HCT116 (cell line): ENCODE measurements around the gene ABCA9. TPM values are rescaled to one million over a fixed set of nuclear protein-coding genes. Genes with fewer than 3 reads are reported as not detected.

Source experiments
- ATAC-seq: fragments of 200-7000 bp; cut with Tn5 transposase; 2 replicates; pipeline ENCODE4 v1.9.1; 2020; ENCODE audit warnings: mild to moderate bottlenecking, moderate library complexity
- BruUV-seq: library from RNA; stranded (reverse); fragments of 400-500 nt; replicated peaks from 2 replicates; lab custom pipeline; 2021; lab: Mats Ljungman, UMichigan
- CTCF ChIA-PET: fragments of 300-600 bp; sonication (Branson Sonifier 250); formaldehyde crosslinking; loops from one replicate; lab custom pipeline; 2021; ENCODE audit warnings: antibody characterized with exemption; lab: Charles Lee
- POLR2A ChIA-PET: fragments of 300-600, 350-600 bp; sonication (Branson Sonifier 250); formaldehyde crosslinking; loops from one replicate; lab custom pipeline; 2021; ENCODE audit warnings: antibody characterized with exemption; lab: Charles Lee
- RAD21 ChIA-PET, 2 experiments: fragments of 300-600 bp; sonication (Branson Sonifier 250); formaldehyde crosslinking; loops; one replicate each; lab custom pipeline; 2023; ENCODE audit warnings: low total read pairs in 2 of 2; ENCODE audit not compliant: uncharacterized antibody in 2 of 2, unreplicated experiment in 2 of 2, low non-redundant PET in 1 of 2; lab: Charles Lee
- DNase-seq: peaks from one replicate; pipeline ENCODE4 v3.0.0-alpha.2; 2010; ENCODE audit warnings: low read depth, low spot score
- H2AFZ ChIP-seq: fragments of 200-600 bp; shearing (Covaris generic), sonication (generic); 2 replicates; pipeline ENCODE4 v1.6.1; 2017; ENCODE audit warnings: low read depth, mixed run types, mixed read lengths, antibody characterized with exemption, low read length; ENCODE audit not compliant: poor library complexity, severe bottlenecking
- H3K27ac ChIP-seq: 2 replicates; pipeline ENCODE4 v1.5.1; 2012; ENCODE audit warnings: low read depth, low read length
- H3K27me3 ChIP-seq: fragments of 200-600 bp; sonication (generic); 2 replicates; pipeline ENCODE4 v1.6.1; 2016; ENCODE audit warnings: mixed run types, low read length, mixed read lengths; ENCODE audit not compliant: insufficient read depth
- H3K36me3 ChIP-seq, 2 experiments: fragments of 200-500 bp in 1 of 2; fragments of 200-600 bp in 1 of 2; sonication (Bioruptor generic) in 1 of 2; sonication (generic) in 1 of 2; 2 replicates each; pipeline versions ENCODE4 v1.5.1 to v1.6.1; 2014 to 2016; ENCODE audit warnings: low read length in 2 of 2, inconsistent platforms in 1 of 2, mixed read lengths in 1 of 2, mixed run types in 1 of 2; ENCODE audit not compliant: insufficient read depth in 2 of 2, control insufficient read depth in 1 of 2
- H3K4me1 ChIP-seq, 2 experiments: fragments of 200-600 bp in 1 of 2; sonication (generic) in 1 of 2; 2 replicates each; pipeline versions ENCODE4 v1.5.1 to v1.6.1; 2012 to 2017; ENCODE audit warnings: low read length in 2 of 2, inconsistent platforms in 1 of 2, mild to moderate bottlenecking in 1 of 2, mixed read lengths in 1 of 2, mixed run types in 1 of 2, moderate library complexity in 1 of 2; ENCODE audit not compliant: insufficient read depth in 2 of 2, control insufficient read depth in 1 of 2
- H3K4me2 ChIP-seq: fragments of 200-600 bp; sonication (generic); 2 replicates; pipeline ENCODE4 v1.6.1; 2017; ENCODE audit warnings: mixed run types, low read length, mixed read lengths
- H3K4me3 ChIP-seq, 2 experiments: fragments of 200-600 bp in 1 of 2; sonication (generic) in 1 of 2; replicated peaks in 1 of 2; 2 replicates each; pipeline ENCODE4 v1.5.1; 2011 to 2016; ENCODE audit warnings: low read length in 2 of 2, control low read depth in 1 of 2, low read depth in 1 of 2, mild to moderate bottlenecking in 1 of 2, mixed read lengths in 1 of 2, mixed run types in 1 of 2
- H3K79me2 ChIP-seq: fragments of 200-600 bp; sonication (generic); 2 replicates; pipeline ENCODE4 v1.6.1; 2017; ENCODE audit warnings: mild to moderate bottlenecking, mixed run types, low read length, moderate library complexity, mixed read lengths; ENCODE audit not compliant: insufficient read depth
- H3K9ac ChIP-seq: fragments of 200-600 bp; sonication (generic); 2 replicates; pipeline ENCODE4 v1.6.1; 2016; ENCODE audit warnings: low read length, mixed read lengths
- H3K9me2 ChIP-seq: fragments of 200-600 bp; sonication (generic), shearing (Covaris generic); 2 replicates; pipeline ENCODE4 v1.6.1; 2017; ENCODE audit warnings: mixed run types, mild to moderate bottlenecking, moderate library complexity; ENCODE audit not compliant: insufficient read depth
- H3K9me3 ChIP-seq, 2 experiments: fragments of 200-500 bp in 1 of 2; fragments of 200-600 bp in 1 of 2; sonication (Bioruptor generic) in 1 of 2; sonication (generic) in 1 of 2; 2 replicates each; pipeline ENCODE4 v1.6.1; 2014 to 2017; ENCODE audit warnings: low read length in 2 of 2, mixed read lengths in 2 of 2, inconsistent platforms in 1 of 2, low read depth in 1 of 2, mild to moderate bottlenecking in 1 of 2, mixed run types in 1 of 2, moderate library complexity in 1 of 2; ENCODE audit not compliant: control insufficient read depth in 1 of 2, insufficient read depth in 1 of 2
- H4K20me1 ChIP-seq: fragments of 200-600 bp; sonication (generic), shearing (Covaris generic); 2 replicates; pipeline ENCODE4 v1.6.1; 2017; ENCODE audit warnings: mixed run types, mild to moderate bottlenecking, moderate library complexity; ENCODE audit not compliant: insufficient read depth
- ATF3 ChIP-seq: IDR thresholded peaks from 2 replicates; pipeline ENCODE4 v1.6.1; 2012
- CBX3 ChIP-seq: IDR thresholded peaks from 2 replicates; pipeline ENCODE4 v1.6.1; 2012; ENCODE audit warnings: low read depth
- CTCF ChIP-seq, 3 experiments: fragments of 200-600 bp in 1 of 3; sonication (generic) in 1 of 3; IDR thresholded peaks in 2 of 3; conservative IDR thresholded peaks in 1 of 3; 2 replicates each; pipeline ENCODE4 v1.5.1; 2012 to 2017; ENCODE audit warnings: low read depth in 2 of 3, low read length in 2 of 3, antibody characterized with exemption in 1 of 3, borderline replicate concordance in 1 of 3, control low read depth in 1 of 3, mild to moderate bottlenecking in 1 of 3, mixed read lengths in 1 of 3, mixed run types in 1 of 3, moderate library complexity in 1 of 3; ENCODE audit not compliant: insufficient read depth in 1 of 3
- EGR1 ChIP-seq: IDR thresholded peaks from 2 replicates; pipeline ENCODE4 v1.6.1; 2012; ENCODE audit warnings: low read depth
- EZH2 ChIP-seq: fragments of 200-600 bp; sonication (generic); IDR thresholded peaks from 2 replicates; pipeline ENCODE4 v1.6.1; 2017; ENCODE audit warnings: antibody characterized with exemption, mixed run types
- EZH2phosphoT487 ChIP-seq: fragments of 200-600 bp; IDR thresholded peaks from 2 replicates; pipeline ENCODE4 v1.6.1; 2018; ENCODE audit warnings: antibody characterized with exemption, borderline replicate concordance
- FOSL1 ChIP-seq: IDR thresholded peaks from 2 replicates; pipeline ENCODE4 v1.6.1; 2012; ENCODE audit warnings: low read depth
- JUND ChIP-seq: IDR thresholded peaks from 2 replicates; pipeline ENCODE4 v1.6.1; 2012
- MAX ChIP-seq: IDR thresholded peaks from 2 replicates; pipeline ENCODE4 v1.6.1; 2012
- POLR2A ChIP-seq: IDR thresholded peaks from 2 replicates; pipeline ENCODE4 v1.7.0; 2011; ENCODE audit warnings: borderline replicate concordance; ENCODE audit not compliant: insufficient read depth, insufficient read length; ENCODE audit errors: extremely low read depth
- POLR2AphosphoS5 ChIP-seq: IDR thresholded peaks from 2 replicates; pipeline ENCODE4 v1.6.1; 2011; ENCODE audit warnings: mild to moderate bottlenecking, low read depth, low read length, moderate library complexity
- RAD21 ChIP-seq: IDR thresholded peaks from 2 replicates; pipeline ENCODE4 v1.6.1; 2012; ENCODE audit warnings: low read depth, mild to moderate bottlenecking
- SIN3A ChIP-seq: IDR thresholded peaks from 2 replicates; pipeline ENCODE4 v1.6.1; 2012; ENCODE audit warnings: low read depth
- SRF ChIP-seq: IDR thresholded peaks from 2 replicates; pipeline ENCODE4 v1.6.1; 2012; ENCODE audit warnings: low read depth
- YY1 ChIP-seq: IDR thresholded peaks from 2 replicates; pipeline ENCODE4 v1.6.1; 2011; ENCODE audit warnings: low read length, low read depth, moderate library complexity, mild to moderate bottlenecking; ENCODE audit not compliant: insufficient replicate concordance; ENCODE audit errors: extremely low read depth
- ZBTB33 ChIP-seq: IDR thresholded peaks from 2 replicates; pipeline ENCODE4 v1.6.1; 2011; ENCODE audit warnings: mild to moderate bottlenecking, low read length, moderate library complexity; ENCODE audit not compliant: insufficient replicate concordance; ENCODE audit errors: extremely low read depth
- intact Hi-C: fragments of 100-400 bp; cut with micrococcal nuclease; formaldehyde crosslinking; loops from 2 replicates; pipeline ENCODE4 v1.10.0; 2022
- total RNA-seq: library from RNA; stranded (reverse); gene quantifications from one replicate; pipeline ENCODE4 v1.2.1, GENCODE V29; 2021; ENCODE audit not compliant: unreplicated experiment

Gene ABCA9
- total RNA-seq, 1 experiment from 2014 or later, result not detected

- Histone ChIP-seq H3K9me2 (no peaks in the 10 kb centered on the region), H3K36me3 (no peaks in the 10 kb centered on the region), H3K4me3 (no peak overlapping the region), H3K27ac (no peak overlapping the region), H3K9me3 (no peaks in the 10 kb centered on the region), H4K20me1 (no peaks in the 10 kb centered on the region), H3K9ac (no peak overlapping the region), H3K79me2 (no peaks in the 10 kb centered on the region), H2AFZ (no peak overlapping the region), H3K27me3 (no peaks in the 10 kb centered on the region), H3K4me2 (no peak overlapping the region), H3K4me1 (no peaks in the 10 kb centered on the region)
- RAD21 ChIA-PET, result no interaction called here
- ATAC-seq (no peak), DNase-seq (no peak)
- no peak for TF ChIP-seq YY1
- no peak for TF ChIP-seq CBX3
- no peak for TF ChIP-seq EZH2
- TF ChIP-seq RAD21, result no peak
- TF ChIP-seq POLR2A, result no peak
- TF ChIP-seq JUND, result no peak
- no peak for TF ChIP-seq FOSL1
- TF ChIP-seq EGR1, result no peak
- no peak for TF ChIP-seq SIN3A
- TF ChIP-seq EZH2phosphoT487, result no peak
- no peak for TF ChIP-seq MAX
- no peak for TF ChIP-seq POLR2AphosphoS5
- TF ChIP-seq SRF, result no peak
- TF ChIP-seq ZBTB33, result no peak
- TF ChIP-seq CTCF (IDR thresholded peaks at IDR 0.05 in 2 of 3, conservative IDR thresholded peaks at IDR 0.05 in 1 of 3; ENCODE audit: borderline replicate concordance in 1 of 3, insufficient read depth in 1 of 3, low read depth in 2 of 3, low read length in 2 of 3), result no peak
- TF ChIP-seq ATF3, result no peak
- intact Hi-C loops, result no loop called here
- no TSS peak for BruUV-seq
- CTCF ChIA-PET, result no interaction called here
- POLR2A ChIA-PET, result no interaction called here
These were observed 2.3 kb upstream of the ABCA9 start for GRCh38 chr17:69062860-69063581.
